ENCODE measurements around the gene PUSL1. TPM values are rescaled to one million over a fixed set of nuclear protein-coding genes. Genes with fewer than 3 reads are reported as not detected.

The PUSL1 gene
- total RNA-seq, 1 donor from 2014 or later, result 19.9 TPM

- no peak for DNase-seq (ENCODE audit: low read depth, low spot score)
Measured at GRCh38 chr1:1294250-1294890, 14.0 kb upstream of the PUSL1 start.

- DNase-seq (ENCODE audit: low read depth, low spot score), result no peak
Measured at GRCh38 chr1:1295154-1295923, 13.1 kb upstream of the PUSL1 start.

GRCh38 chr1:1296070-1297061 is 12.0 kb upstream of the PUSL1 start:
- no peak for DNase-seq (ENCODE audit: low read depth, low spot score)

- no peak for DNase-seq (ENCODE audit: low read depth, low spot score)
Measured at GRCh38 chr1:1297802-1298424, 10.5 kb upstream of the PUSL1 start.

GRCh38 chr1:1298861-1299685 is 9.3 kb upstream of the PUSL1 start:
- DNase-seq (ENCODE audit: low read depth, low spot score), result no peak

GRCh38 chr1:1299686-1300351 is 8.6 kb upstream of the PUSL1 start:
- no peak for DNase-seq (ENCODE audit: low read depth, low spot score)

- no peak for DNase-seq (ENCODE audit: low read depth, low spot score)
Measured at GRCh38 chr1:1300352-1300739, 8.1 kb upstream of the PUSL1 start.

GRCh38 chr1:1302006-1302430 is 6.4 kb upstream of the PUSL1 start:
- DNase-seq (ENCODE audit: low read depth, low spot score), result no peak

GRCh38 chr1:1302951-1303509 is 5.4 kb upstream of the PUSL1 start:
- no peak for DNase-seq (ENCODE audit: low read depth, low spot score)

- DNase-seq (ENCODE audit: low read depth, low spot score), result no peak
Measured at GRCh38 chr1:1303736-1304135, 4.7 kb upstream of the PUSL1 start.

- no peak for DNase-seq (ENCODE audit: low read depth, low spot score)
Measured at GRCh38 chr1:1304331-1305299, 3.8 kb upstream of the PUSL1 start.

GRCh38 chr1:1305300-1306069 is 2.9 kb upstream of the PUSL1 start:
- DNase-seq (ENCODE audit: low read depth, low spot score), result no peak

GRCh38 chr1:1306070-1306660 is 2.2 kb upstream of the PUSL1 start:
- DNase-seq (ENCODE audit: low read depth, low spot score), result no peak

GRCh38 chr1:1306661-1307260 is 1.6 kb upstream of the PUSL1 start:
- DNase-seq (ENCODE audit: low read depth, low spot score), result no peak

GRCh38 chr1:1307261-1307922 is 1.0 kb upstream of the PUSL1 start:
- no peak for DNase-seq (ENCODE audit: low read depth, low spot score)

- no peak for DNase-seq (ENCODE audit: low read depth, low spot score)
Measured at GRCh38 chr1:1308756-1309250, 406 bp downstream of the PUSL1 start.

Measured in pulmonary artery endothelial cell (primary cell).